22Rv1 (cell line): ENCODE data around the gene CCL27.
A peak's percentile ranks its signal among the peaks of the same experiment; 100 is the strongest.

Experiments
- H3K27ac ChIP-seq: fragments of 450-650 bp; 2 replicates; pipeline ENCODE4 v1.5.1; 2017
- CTCF ChIP-seq: fragments of 450-650 bp; IDR thresholded peaks from 2 replicates; pipeline ENCODE4 v1.5.1; 2017; ENCODE audit warnings: mild to moderate bottlenecking
- ZFX ChIP-seq: fragments of 450-650 bp; IDR thresholded peaks from 2 replicates; pipeline ENCODE4 v1.6.1; 2017; ENCODE audit warnings: antibody characterized with exemption, borderline replicate concordance

CCL27 gene

GRCh38 chr9:34701023-34701768 lies 38.7 kb upstream of the CCL27 start:
- peak overlapping the region; percentile 61 for H3K27ac ChIP-seq
- no peak for TF ChIP-seq ZFX
- TF ChIP-seq CTCF = peak; percentile 97

GRCh38 chr9:34694811-34695210 lies 32.4 kb upstream of the CCL27 start:
- no peak overlapping the region for H3K27ac ChIP-seq
- TF ChIP-seq CTCF = no peak
- no peak for TF ChIP-seq ZFX

- TF ChIP-seq CTCF = no peak
- TF ChIP-seq ZFX = no peak
- no peak overlapping the region for H3K27ac ChIP-seq
Measured at GRCh38 chr9:34693560-34693959, 31.1 kb upstream of the CCL27 start.

- no peak overlapping the region for H3K27ac ChIP-seq
- no peak for TF ChIP-seq CTCF
- TF ChIP-seq ZFX = no peak
Measured at GRCh38 chr9:34691936-34692315, 29.5 kb upstream of the CCL27 start.

- no peak for TF ChIP-seq ZFX
- TF ChIP-seq CTCF = no peak
- no peak within 1 kb of the TSS for H3K27ac ChIP-seq
Measured at GRCh38 chr9:34690983-34691935, 28.8 kb upstream of the CCL27 start, which contains the start of gene CCL19. Gene CCL19 (minus strand): TSS chr9:34691276. CDS start chr9:34691139, 137 bp downstream.

GRCh38 chr9:34689512-34689911 lies 27.1 kb upstream of the CCL27 start:
- no peak for TF ChIP-seq CTCF
- no peak for TF ChIP-seq ZFX
- H3K27ac ChIP-seq = no peak overlapping the region

- H3K27ac ChIP-seq = no peak overlapping the region
- no peak for TF ChIP-seq ZFX
- no peak for TF ChIP-seq CTCF
Measured at GRCh38 chr9:34689116-34689470, 26.6 kb upstream of the CCL27 start.
